HFFc6 (cell line): ENCODE data around the gene CUTC. TPM values are rescaled to one million over a fixed set of nuclear protein-coding genes. Genes with fewer than 3 reads are reported as not detected.

Source experiments
- DNase-seq: peaks from one replicate; pipeline ENCODE4 v3.0.0-alpha.2; 2018
- H3K27ac Mint-ChIP-seq: 2 replicates; pipeline ENCODE4 v1.8.0; 2020; ENCODE audit warnings: mild to moderate bottlenecking, mixed read lengths
- H3K27me3 Mint-ChIP-seq: 2 replicates; pipeline ENCODE4 v1.8.0; 2021; ENCODE audit warnings: mild to moderate bottlenecking, moderate library complexity, mixed read lengths; ENCODE audit not compliant: insufficient read depth
- H3K36me3 Mint-ChIP-seq: 2 replicates; pipeline ENCODE4 v1.8.0; 2021; ENCODE audit warnings: low read depth, mixed read lengths
- H3K4me1 Mint-ChIP-seq: 2 replicates; pipeline ENCODE4 v1.8.0; 2020; ENCODE audit warnings: low read depth, mixed read lengths
- H3K4me3 Mint-ChIP-seq: 2 replicates; pipeline ENCODE4 v1.8.0; 2020; ENCODE audit warnings: mild to moderate bottlenecking, moderate library complexity, mixed read lengths
- H3K9me3 Mint-ChIP-seq: 2 replicates; pipeline ENCODE4 v1.8.0; 2020; ENCODE audit warnings: mild to moderate bottlenecking, mixed read lengths
- total RNA-seq, 6 experiments: library from RNA; stranded (reverse); fragmentation: NEBNext Ultra II Directional; extraction: Animal tissue kit (Norgen Biotek cat#: 25700); gene quantifications; 2 replicates in 1 of 6; 3 replicates in 5 of 6; pipeline ENCODE4 v1.2.3, GENCODE V29; 2021
- TF ChIP-seq, protein P1 (sequence below): fragments of 200-600 bp; sonication (generic); IDR thresholded peaks from 2 replicates; pipeline ENCODE4 v1.5.0; 2021; ENCODE audit warnings: antibody characterized with exemption, mild to moderate bottlenecking

The CUTC gene
- total RNA-seq, 6 experiments from 2014 or later, result 11.2 to 15.2 (median 12.4) TPM

- TF ChIP-seq, protein P1, sequence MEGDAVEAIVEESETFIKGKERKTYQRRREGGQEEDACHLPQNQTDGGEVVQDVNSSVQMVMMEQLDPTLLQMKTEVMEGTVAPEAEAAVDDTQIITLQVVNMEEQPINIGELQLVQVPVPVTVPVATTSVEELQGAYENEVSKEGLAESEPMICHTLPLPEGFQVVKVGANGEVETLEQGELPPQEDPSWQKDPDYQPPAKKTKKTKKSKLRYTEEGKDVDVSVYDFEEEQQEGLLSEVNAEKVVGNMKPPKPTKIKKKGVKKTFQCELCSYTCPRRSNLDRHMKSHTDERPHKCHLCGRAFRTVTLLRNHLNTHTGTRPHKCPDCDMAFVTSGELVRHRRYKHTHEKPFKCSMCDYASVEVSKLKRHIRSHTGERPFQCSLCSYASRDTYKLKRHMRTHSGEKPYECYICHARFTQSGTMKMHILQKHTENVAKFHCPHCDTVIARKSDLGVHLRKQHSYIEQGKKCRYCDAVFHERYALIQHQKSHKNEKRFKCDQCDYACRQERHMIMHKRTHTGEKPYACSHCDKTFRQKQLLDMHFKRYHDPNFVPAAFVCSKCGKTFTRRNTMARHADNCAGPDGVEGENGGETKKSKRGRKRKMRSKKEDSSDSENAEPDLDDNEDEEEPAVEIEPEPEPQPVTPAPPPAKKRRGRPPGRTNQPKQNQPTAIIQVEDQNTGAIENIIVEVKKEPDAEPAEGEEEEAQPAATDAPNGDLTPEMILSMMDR, result no peak
- peaks cover 2% of the 10 kb centered on the region; the same call in 1 of the 2 replicates for H3K27me3 Mint-ChIP-seq
- H3K36me3 Mint-ChIP-seq, result no peaks in the 10 kb centered on the region
- no peaks in the 10 kb centered on the region for H3K9me3 Mint-ChIP-seq
- H3K4me1 Mint-ChIP-seq, result peaks cover 22% of the 10 kb centered on the region
- no peak overlapping the region for H3K4me3 Mint-ChIP-seq
- DNase-seq, result no peak
- H3K27ac Mint-ChIP-seq, result no peak overlapping the region
Observed at GRCh38 chr10:99770408-99771045, 38.5 kb downstream of the CUTC start.

GRCh38 chr10:99775850-99776249 is 43.8 kb downstream of the CUTC start:
- H3K27ac Mint-ChIP-seq, result peak overlapping the region; percentile 94
- no peaks in the 10 kb centered on the region for H3K36me3 Mint-ChIP-seq
- peak overlapping the region; percentile 75 for H3K4me3 Mint-ChIP-seq

DNA sequence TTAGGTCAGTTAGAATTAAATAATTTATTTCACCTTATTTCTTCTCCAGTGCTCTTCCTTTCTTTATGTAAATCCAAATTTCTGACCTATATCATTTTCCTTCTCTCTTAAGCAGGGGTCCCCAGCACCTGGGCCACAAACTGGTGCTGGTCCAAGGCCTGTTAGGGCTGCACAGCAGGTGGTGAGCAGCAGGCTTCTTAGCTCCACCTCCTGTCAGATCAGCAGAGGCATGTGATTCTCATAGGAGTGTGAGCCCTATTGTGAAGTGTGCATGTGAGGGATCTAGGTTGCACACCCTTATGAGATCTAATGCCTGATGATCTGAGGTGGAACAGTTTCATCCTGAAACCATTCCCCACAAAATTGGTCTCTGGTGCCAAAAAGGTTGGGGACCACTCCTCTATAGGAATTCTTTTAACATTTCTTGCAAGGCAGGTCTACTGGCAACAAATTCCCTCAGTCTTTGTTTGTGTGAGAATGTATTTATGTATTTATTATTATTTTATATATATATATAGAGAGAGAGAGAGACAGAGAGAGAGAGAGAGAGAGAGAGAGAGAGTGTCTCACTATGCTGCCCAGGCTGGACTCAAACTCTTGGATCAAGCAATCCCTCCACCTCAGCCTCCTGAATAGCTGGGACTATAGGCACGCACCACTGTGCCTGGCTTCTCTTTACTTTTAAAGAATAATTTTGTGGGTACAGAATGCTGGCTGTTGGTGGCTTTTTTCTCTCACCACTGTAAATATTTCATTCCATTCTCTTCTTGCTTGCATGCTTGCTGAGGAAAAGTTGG is 46.1 kb downstream of the CUTC start:
- peak overlapping the region; percentile 83 for H3K4me3 Mint-ChIP-seq

More at GRCh38 chr10:99775850-99776249, 43.8 kb downstream of the CUTC start:
- peak; percentile 90 for DNase-seq
- Mint-ChIP-seq H3K27me3 (no peaks in the 10 kb centered on the region), H3K9me3 (no peaks in the 10 kb centered on the region), H3K4me1 (peaks cover 56% of the 10 kb centered on the region)
- TF ChIP-seq, protein P1, result no peak

GRCh38 chr10:99779335-99779734 is 47.3 kb downstream of the CUTC start:
- H3K27ac Mint-ChIP-seq, result peak overlapping the region; percentile 94

More for the DNA sequence above, 46.1 kb downstream of the CUTC start:
- Mint-ChIP-seq H3K27me3 (no peaks in the 10 kb centered on the region), H3K27ac (peak overlapping the region; percentile 94), H3K4me1 (peaks cover 78% of the 10 kb centered on the region), H3K36me3 (no peaks in the 10 kb centered on the region), H3K9me3 (no peaks in the 10 kb centered on the region)
- no peak for DNase-seq
- TF ChIP-seq, protein P1, result no peak

GRCh38 chr10:99781734-99782429 is 49.8 kb downstream of the CUTC start:
- no peaks in the 10 kb centered on the region for H3K27me3 Mint-ChIP-seq
- peak overlapping the region; percentile 23 for H3K27ac Mint-ChIP-seq
- peaks cover 92% of the 10 kb centered on the region for H3K4me1 Mint-ChIP-seq

More at GRCh38 chr10:99779335-99779734, 47.3 kb downstream of the CUTC start:
- peak overlapping the region; percentile 83 for H3K4me3 Mint-ChIP-seq
- no peaks in the 10 kb centered on the region for H3K36me3 Mint-ChIP-seq
- TF ChIP-seq, protein P1, result no peak
- peaks cover 91% of the 10 kb centered on the region for H3K4me1 Mint-ChIP-seq
- no peaks in the 10 kb centered on the region for H3K27me3 Mint-ChIP-seq
- peak; percentile 71 for DNase-seq
- no peaks in the 10 kb centered on the region for H3K9me3 Mint-ChIP-seq

More at GRCh38 chr10:99781734-99782429, 49.8 kb downstream of the CUTC start:
- Mint-ChIP-seq H3K36me3 (no peaks in the 10 kb centered on the region), H3K4me3 (no peak overlapping the region), H3K9me3 (no peaks in the 10 kb centered on the region)
- no peak for DNase-seq
- TF ChIP-seq, protein P1, result no peak
